HG02678 (cell line): ENCODE measurements around the gene NARS2.
"Not testable (repeated sequence)": the region's sequence is repeated elsewhere in the genome, so short reads cannot be mapped to it uniquely, and the experiment has no call there.

Experiments used
- ATAC-seq: cut with Tn5 transposase; IDR thresholded peaks from one replicate; pipeline ENCODE4 v1.9.1; 2021; ENCODE audit warnings: mild to moderate bottlenecking, moderate library complexity; ENCODE audit not compliant: unreplicated experiment

Gene NARS2

GRCh38 chr11:78493413-78493975 lies 81.2 kb downstream of the NARS2 start:
- no peak for ATAC-seq

- no peak for ATAC-seq
These were observed 81.7 kb downstream of the NARS2 start for GRCh38 chr11:78492973-78493372.

- ATAC-seq: no peak
These were observed 85.5 kb downstream of the NARS2 start for GRCh38 chr11:78489184-78489583.

DNA sequence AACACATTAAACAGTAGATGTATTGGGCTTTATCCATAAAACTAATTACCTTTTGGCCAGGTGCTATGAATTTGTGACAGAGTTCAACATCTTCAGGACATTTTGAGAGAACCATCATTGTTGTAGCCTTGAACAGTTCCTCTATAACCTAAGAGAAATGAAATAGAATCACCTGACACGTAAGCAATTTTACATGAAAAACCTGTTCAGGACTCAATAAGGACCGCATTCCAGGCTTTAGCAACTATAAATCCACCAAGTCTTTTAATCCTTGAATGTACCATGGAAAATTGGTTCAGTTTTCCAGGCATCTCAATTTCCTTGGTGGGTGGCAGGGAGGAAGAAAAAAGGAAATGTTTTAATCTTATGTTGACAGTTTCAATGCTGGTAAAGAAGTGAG lies 96.1 kb downstream of the NARS2 start:
- no peak for ATAC-seq

DNA sequence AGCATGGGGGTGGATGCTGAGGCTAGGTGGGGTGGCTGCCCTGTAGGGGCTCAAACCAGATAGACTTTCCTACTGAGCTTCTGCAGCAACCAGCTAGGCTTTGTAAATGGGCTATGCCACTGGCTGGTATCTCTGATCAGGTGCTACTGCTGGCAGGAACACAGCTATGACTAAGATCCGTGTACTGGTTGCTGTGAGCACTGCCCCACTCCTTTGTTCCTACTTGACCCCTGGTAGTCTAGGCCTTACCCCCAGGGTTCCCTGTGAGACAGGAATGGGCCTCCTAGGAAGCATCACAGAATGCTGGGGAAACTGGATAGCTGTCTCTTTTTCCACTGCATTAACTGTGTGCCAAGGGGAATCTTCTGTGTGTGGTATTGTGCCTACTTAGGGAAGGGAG lies 98.6 kb downstream of the NARS2 start:
- no peak for ATAC-seq

DNA sequence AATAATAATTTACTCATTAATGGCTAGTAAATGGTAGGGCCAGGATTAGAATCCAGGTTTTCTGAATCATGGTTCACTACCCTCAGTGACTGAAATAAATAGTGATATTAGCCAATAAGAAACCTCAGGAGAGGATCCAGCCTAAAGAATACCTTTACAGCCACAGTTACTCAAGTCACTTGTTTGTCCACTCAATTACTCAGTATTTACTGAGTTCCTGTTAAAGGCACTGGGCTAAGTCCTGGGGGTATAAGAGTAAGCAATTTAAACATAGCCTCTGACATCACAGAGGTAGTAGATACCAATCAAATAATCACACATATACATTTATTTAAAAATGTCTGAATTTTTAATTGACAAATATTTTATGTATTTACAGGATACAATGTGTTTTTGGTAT lies 100.2 kb downstream of the NARS2 start:
- ATAC-seq: no peak

DNA sequence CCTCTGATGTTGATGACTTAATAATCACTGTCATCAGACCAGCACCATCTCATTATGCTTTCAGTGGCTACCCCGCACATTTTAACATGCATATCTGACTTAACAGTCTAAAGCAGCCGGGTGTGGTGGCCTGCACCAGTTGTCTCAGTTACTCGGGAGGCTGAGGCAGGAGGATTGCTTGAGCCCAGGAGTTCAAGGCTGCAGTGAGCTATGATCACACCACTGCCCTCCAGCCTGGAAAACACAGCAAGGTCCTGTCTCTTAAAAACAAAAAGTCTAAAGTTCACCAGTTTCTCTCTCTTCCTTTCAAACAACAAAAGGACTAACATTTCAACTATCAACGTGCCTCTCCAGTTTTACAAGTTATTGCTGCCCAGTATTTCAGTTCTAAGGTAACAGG lies 101.8 kb downstream of the NARS2 start:
- ATAC-seq: no peak

- no peak for ATAC-seq
These were observed 102.3 kb downstream of the NARS2 start for GRCh38 chr11:78472382-78472781.

- ATAC-seq: no peak
These were observed 103.7 kb downstream of the NARS2 start for GRCh38 chr11:78470861-78471442.

DNA sequence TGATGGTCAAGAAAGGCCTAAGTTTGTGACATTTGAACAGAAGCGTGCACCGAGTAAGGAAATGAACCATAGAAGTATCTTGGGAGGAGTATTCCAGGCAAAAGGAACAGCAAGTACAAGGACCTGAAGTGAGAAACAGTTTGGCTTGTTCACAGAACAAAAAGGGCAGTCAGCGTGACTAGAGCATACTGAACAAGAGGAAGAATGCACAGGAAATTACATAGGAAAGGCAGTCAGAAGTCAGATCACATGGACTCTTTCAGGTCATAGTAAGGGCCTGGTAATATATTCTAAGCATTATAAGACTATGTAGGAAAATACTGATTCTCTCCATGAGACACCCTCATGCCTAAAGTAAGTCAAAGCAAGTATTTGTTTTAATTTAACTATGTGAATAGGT lies 104.8 kb downstream of the NARS2 start:
- no peak for ATAC-seq

DNA sequence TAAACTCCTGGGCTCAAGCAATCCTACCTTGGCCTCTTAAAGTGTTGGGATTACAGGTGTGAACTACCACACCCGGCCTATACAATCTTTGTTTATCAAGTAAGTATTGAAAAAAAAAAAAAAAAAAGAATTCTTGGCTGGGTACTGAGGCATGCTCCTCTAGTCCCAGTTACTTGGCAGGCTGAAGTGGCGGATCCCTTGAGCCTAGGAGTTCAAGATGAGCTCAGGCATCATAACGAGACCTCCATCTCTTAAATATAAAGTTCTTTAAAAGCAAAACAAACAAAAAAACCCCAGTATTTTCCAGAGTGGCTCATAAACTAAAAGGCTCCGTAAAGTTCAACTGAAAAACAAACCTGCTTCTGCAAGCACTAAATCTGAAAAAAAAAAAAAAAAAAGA lies 106.7 kb downstream of the NARS2 start:
- ATAC-seq: no peak

DNA sequence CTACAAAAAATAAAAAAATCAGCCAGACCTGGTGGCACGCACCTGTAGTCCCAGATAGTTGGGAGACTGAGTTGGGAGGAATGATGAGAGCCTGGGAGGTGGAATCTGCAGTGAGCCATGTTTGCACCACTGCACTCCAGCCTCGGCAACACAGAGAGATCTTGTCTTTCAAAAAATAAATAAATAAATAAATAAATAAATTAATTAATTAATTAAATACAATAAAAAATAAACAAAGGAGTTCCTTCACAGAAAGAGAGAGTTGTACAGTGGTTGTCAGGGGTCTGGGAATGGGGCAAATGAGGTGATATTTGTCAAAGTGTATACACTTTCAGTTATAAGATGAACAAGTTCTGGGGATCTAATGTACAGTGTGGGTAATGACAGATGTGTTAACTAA lies 107.3 kb downstream of the NARS2 start:
- no peak for ATAC-seq

- ATAC-seq: peak; percentile 99
These were observed 109.3 kb downstream of the NARS2 start for GRCh38 chr11:78465169-78465942.

DNA sequence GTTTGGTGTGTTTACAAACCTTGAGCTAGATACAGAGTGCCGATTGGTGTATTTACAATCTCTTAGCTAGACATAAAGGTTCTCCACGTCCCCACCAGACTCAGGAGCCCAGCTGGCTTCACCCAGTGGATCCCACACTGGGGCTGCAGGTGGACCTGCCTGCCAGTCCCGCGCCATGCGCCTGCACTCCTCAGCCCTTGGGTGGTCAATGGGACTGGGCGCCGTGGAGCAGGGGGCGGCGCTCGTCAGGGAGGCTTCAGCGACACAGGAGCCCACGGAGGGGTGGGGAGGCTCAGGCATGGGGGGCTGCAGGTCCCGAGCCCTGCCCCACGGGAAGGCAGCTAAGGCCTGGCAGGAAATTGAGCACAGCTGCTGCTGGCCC lies 109.9 kb downstream of the NARS2 start:
- ATAC-seq: not testable (repeated sequence)

DNA sequence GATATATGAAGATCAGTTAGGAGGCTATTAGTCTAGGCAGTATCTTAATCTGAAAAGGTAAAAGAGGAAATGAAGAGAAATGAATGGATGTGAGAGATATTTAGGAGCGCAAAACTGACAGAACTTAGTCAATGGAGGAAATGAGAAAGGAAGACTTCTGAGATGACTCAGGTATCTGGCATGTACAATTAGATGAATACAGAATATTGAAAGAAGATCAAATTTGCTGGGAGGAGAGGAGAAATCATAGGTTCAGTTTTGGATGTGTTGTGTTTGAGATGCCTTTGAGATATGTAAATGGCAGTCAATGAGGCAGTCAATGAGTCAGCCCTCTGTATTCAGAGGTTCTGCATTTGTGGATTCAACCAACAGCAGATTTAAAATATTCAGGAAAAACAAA lies 114.2 kb downstream of the NARS2 start:
- ATAC-seq: no peak

GRCh38 chr11:78459738-78460137 lies 114.9 kb downstream of the NARS2 start:
- ATAC-seq: no peak

- ATAC-seq: no peak
These were observed 117.2 kb downstream of the NARS2 start for GRCh38 chr11:78457448-78457847.

DNA sequence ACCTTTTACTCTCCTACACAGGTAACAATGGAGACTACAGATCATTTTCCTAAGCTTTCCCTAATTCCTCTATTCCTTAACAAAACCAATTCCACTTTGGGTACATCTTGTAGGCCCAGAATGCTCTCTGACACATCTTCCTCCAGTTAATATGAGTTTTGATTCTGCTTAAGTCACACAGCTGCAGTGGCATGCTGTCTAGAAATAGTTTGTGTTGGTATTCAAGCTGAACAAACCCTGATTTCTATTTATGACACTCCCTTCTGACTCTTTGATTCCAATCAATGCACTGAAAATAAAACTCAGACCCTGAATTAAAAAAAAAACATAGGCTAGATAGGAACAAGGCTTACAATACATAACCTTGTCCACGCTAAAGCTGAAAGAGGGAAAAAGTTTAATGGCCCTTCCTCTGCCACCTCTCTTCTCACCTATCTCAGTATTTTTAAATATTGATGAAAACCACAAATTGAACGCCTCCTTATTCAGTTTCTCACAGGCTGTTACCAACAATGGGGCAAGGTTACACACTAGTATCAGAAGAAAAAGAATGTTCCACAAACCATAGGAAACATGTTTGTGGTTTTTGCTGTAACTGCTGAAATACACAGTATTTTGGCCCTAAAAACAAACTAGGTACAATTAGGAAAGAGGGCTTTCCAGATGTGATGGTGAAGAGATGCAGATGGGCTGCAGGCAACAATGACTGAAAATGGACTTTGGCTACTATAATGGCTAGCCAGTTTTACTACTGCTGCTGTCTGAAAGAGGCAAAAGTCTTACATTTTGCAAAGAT lies 121.3 kb downstream of the NARS2 start:
- peak; percentile 62 for ATAC-seq

- no peak for ATAC-seq
These were observed 123.1 kb downstream of the NARS2 start for GRCh38 chr11:78451371-78452150.

DNA sequence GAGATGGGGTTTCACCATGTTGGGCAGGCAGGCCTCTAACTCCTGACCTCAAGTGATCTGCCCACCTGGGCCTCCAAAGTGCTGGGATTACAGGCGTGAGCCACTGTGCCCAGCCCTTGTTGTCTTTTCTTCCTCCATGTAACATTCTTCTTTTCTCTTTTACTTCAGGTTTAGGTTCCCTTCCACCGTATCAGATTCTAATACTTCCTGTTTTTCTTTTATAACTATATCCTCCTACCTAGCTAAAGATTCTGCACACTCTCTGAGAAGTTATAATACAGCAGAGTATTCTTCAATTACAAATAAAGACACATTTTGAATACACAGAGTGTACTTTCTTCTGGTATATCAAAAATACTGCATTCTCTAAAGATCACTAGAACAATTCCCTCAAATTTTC lies 123.8 kb downstream of the NARS2 start:
- ATAC-seq: no peak

DNA sequence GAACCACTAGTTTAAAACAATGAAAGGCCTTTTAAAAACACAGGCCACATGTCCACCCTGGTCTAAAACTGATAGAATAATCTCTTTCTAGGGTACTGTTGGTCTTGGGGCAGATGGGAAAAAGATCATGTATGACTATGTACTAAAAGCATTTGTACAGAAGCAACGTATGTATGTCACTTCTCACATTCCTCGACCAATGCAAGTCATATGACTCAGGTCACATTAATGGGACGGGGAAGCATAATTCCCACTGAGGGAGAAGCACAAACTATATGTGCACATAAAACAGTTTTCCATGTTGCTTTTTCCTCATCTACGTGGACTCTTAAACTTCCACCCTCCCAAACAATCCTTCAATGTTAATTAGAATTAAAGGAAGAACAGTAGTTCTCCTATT lies 124.8 kb downstream of the NARS2 start:
- no peak for ATAC-seq
